MCF 10A (cell line): ENCODE data around the gene PLBD1. TPM values are rescaled to one million over a fixed set of nuclear protein-coding genes. Genes with fewer than 3 reads are reported as not detected.

Source experiments
- BruUV-seq: library from RNA; stranded (reverse); fragments of 400-500 nt; replicated peaks from 2 replicates; lab custom pipeline; 2021; lab: Mats Ljungman, UMichigan
- CTCF ChIA-PET: fragments of 300-600 bp; sonication (Branson Sonifier 250); formaldehyde crosslinking; extraction: SDS; loops from one replicate; lab custom pipeline; 2021; ENCODE audit warnings: antibody characterized with exemption, inconsistent platforms; lab: Yijun Ruan, JAX
- POLR2A ChIA-PET: fragments of 300-600, 350-650 bp; sonication (Branson Sonifier 250); formaldehyde crosslinking; extraction: SDS; loops from one replicate; lab custom pipeline; 2020; ENCODE audit warnings: antibody characterized with exemption, inconsistent platforms; lab: Yijun Ruan, JAX
- DNase-seq: peaks from one replicate; pipeline ENCODE4 v3.0.0-alpha.2; 2018; ENCODE audit not compliant: unreplicated experiment
- H3K27ac Mint-ChIP-seq: one replicate; pipeline ENCODE4 v1.8.0; 2022; ENCODE audit warnings: mild to moderate bottlenecking, low read depth, mixed read lengths; ENCODE audit not compliant: unreplicated experiment
- H3K27me3 Mint-ChIP-seq: one replicate; pipeline ENCODE4 v1.8.0; 2022; ENCODE audit warnings: mixed read lengths; ENCODE audit not compliant: insufficient read depth, unreplicated experiment
- H3K36me3 Mint-ChIP-seq: one replicate; pipeline ENCODE4 v1.8.0; 2022; ENCODE audit warnings: mild to moderate bottlenecking, moderate library complexity, mixed read lengths; ENCODE audit not compliant: insufficient read depth, unreplicated experiment
- H3K4me1 Mint-ChIP-seq: one replicate; pipeline ENCODE4 v1.8.0; 2022; ENCODE audit warnings: mixed read lengths; ENCODE audit not compliant: insufficient read depth, unreplicated experiment
- H3K4me3 Mint-ChIP-seq: one replicate; pipeline ENCODE4 v1.8.0; 2022; ENCODE audit warnings: mild to moderate bottlenecking, moderate library complexity, mixed read lengths; ENCODE audit not compliant: unreplicated experiment
- H3K9me3 Mint-ChIP-seq: one replicate; pipeline ENCODE4 v1.8.0; 2022; ENCODE audit warnings: mixed read lengths; ENCODE audit not compliant: unreplicated experiment
- intact Hi-C: fragments of 100-400 bp; cut with micrococcal nuclease; formaldehyde crosslinking; loops from 2 replicates; pipeline ENCODE4 v1.14.1; 2022
- total RNA-seq: library from RNA; stranded (reverse); gene quantifications from 2 replicates; pipeline ENCODE4 v1.2.3, GENCODE V29; 2022
- TF ChIP-seq, protein P1 (sequence below): fragments of 200-600 bp; IDR thresholded peaks from one replicate; pipeline ENCODE4 v1.8.0; 2022; ENCODE audit warnings: antibody characterized with exemption, mild to moderate bottlenecking; ENCODE audit not compliant: unreplicated experiment

The PLBD1 gene
- total RNA-seq, 1 experiment from 2014 or later, result not detected

DNA sequence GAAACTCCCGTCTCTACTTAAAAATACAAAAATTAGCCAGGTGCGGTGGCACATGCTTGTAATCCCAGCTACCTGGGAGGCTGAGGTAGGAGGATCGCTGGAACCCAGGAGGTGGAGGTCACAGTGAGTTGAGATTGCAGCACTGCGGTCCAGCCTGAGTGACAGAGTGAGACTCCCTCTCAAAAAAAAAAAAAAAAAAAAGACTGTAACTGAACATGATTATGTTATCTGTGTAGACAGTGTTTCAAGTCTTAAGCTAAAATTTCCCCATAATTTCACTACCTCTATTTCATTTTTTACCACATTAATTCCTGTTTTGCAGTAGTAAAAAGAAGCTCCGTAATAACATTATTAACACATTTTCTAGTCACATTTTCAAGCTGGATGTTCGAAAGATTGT, 5.4 kb downstream of the PLBD1 start:
- H3K4me3 Mint-ChIP-seq, result no peak overlapping the region
- TF ChIP-seq, protein P1, sequence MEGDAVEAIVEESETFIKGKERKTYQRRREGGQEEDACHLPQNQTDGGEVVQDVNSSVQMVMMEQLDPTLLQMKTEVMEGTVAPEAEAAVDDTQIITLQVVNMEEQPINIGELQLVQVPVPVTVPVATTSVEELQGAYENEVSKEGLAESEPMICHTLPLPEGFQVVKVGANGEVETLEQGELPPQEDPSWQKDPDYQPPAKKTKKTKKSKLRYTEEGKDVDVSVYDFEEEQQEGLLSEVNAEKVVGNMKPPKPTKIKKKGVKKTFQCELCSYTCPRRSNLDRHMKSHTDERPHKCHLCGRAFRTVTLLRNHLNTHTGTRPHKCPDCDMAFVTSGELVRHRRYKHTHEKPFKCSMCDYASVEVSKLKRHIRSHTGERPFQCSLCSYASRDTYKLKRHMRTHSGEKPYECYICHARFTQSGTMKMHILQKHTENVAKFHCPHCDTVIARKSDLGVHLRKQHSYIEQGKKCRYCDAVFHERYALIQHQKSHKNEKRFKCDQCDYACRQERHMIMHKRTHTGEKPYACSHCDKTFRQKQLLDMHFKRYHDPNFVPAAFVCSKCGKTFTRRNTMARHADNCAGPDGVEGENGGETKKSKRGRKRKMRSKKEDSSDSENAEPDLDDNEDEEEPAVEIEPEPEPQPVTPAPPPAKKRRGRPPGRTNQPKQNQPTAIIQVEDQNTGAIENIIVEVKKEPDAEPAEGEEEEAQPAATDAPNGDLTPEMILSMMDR, result no peak
- ChIA-PET POLR2A (no interaction called here), CTCF (interaction anchor here (0.6 to 0.7 kb wide), 2 partner anchors 376 to 1248 kb away, joined by 3 read pairs; no protein-coding TSS in a partner anchor)
- DNase-seq, result no peak
- H3K27ac Mint-ChIP-seq, result no peak overlapping the region
- H3K9me3 Mint-ChIP-seq, result no peaks in the 10 kb centered on the region
- H3K4me1 Mint-ChIP-seq, result no peaks in the 10 kb centered on the region
- H3K27me3 Mint-ChIP-seq, result no peaks in the 10 kb centered on the region
- intact Hi-C loops, result no loop called here
- no TSS peak for BruUV-seq
- H3K36me3 Mint-ChIP-seq, result no peaks in the 10 kb centered on the region

DNA sequence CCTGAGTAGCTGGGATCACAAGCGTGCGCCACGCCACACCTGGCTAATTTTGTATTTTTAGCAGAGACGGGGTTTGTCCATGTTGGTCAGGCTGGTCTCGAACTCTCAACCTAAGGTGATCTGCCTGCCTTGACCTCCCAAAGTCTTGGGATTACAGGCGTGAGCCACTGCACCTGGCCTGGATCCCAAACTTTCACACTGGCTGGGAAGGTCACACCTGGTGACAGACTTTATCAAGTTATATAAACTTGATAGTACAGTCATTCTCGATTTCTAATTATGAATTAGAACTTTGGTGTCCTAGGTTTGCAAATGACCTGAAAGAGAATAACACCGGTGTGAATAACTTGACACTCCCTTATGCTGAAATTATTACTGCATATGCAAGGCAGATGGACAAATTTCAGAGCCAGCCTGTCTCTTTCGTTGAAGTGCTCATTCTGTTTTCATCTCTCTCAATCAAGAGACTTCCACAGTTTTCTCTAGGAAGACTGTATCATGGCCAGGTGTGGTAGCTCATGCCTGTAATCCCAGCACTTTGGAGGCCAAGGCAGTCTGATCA, 5.9 kb downstream of the PLBD1 start:
- intact Hi-C loops, result no loop called here
- no peaks in the 10 kb centered on the region for H3K9me3 Mint-ChIP-seq
- no TSS peak for BruUV-seq
- H3K4me1 Mint-ChIP-seq, result no peaks in the 10 kb centered on the region
- DNase-seq, result no peak
- POLR2A ChIA-PET, result no interaction called here
- H3K36me3 Mint-ChIP-seq, result no peaks in the 10 kb centered on the region
- CTCF ChIA-PET, result no interaction called here
- no peaks in the 10 kb centered on the region for H3K27me3 Mint-ChIP-seq
- H3K27ac Mint-ChIP-seq, result no peak overlapping the region
- H3K4me3 Mint-ChIP-seq, result no peak overlapping the region
- TF ChIP-seq, protein P1, result no peak

DNA sequence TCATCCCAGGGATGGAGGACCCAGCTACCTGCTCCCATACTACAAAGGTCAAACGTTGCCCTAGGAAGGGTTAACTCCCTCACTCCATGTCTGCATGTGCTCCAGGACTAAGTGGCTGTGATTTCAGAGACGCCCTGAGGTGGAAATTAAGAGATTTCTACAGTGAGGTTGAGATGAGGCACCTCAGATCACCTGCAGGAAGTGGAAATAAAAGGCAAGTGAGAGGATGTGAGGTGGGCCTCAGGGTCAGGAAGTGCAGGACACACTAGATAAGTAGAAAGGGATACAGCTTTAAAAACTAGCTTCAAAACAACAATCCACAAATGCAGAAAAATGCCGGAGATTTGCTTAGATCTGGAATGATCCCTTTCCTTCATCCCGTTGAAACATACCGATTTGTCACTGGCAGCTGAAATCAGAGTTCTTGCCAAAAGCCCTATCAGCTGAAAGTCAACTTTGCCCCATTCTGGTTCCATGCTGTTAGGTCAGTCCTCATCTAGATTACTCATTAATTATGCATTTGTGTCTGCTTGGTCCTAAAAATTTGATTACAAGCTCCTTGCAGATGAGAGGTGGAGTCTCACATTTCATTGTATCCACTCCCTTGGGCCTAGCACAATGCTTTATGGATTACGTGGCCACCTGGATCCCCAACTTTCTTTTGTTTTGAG, 6.6 kb downstream of the PLBD1 start:
- TF ChIP-seq, protein P1, result no peak
- H3K27ac Mint-ChIP-seq, result no peak overlapping the region
- no peak overlapping the region for H3K4me3 Mint-ChIP-seq
- no peaks in the 10 kb centered on the region for H3K36me3 Mint-ChIP-seq
- no TSS peak for BruUV-seq
- ChIA-PET CTCF (interaction anchor here (1.2 kb wide), 1 partner anchor 15 kb away, joined by 3 read pairs; no protein-coding TSS in a partner anchor), POLR2A (no interaction called here)
- H3K4me1 Mint-ChIP-seq, result no peaks in the 10 kb centered on the region
- no peak for DNase-seq
- no peaks in the 10 kb centered on the region for H3K27me3 Mint-ChIP-seq
- no peaks in the 10 kb centered on the region for H3K9me3 Mint-ChIP-seq
- intact Hi-C loops, result no loop called here

DNA sequence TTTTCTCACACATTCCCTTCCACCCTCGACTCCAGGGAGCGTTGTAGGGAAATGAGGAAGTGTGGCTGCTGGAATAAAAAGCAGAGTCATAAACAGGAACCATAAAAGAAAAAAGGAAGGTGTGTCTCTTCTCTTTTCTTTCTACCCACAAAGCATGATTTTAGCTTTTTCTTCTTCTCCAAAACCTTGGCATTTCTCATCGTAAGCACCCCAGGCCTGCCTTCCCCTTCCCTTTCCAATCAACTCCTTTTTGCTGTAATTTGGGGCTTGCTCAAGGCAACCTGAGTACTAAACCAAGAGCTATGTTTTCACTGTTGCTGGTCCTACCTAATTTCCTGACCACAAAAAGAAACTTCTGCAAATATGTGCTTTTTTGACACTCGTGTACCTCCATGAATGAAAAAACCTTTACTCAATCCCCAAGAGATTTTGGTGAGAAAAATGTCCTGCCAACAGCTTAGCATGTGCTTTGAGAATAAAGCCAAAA, 9.2 kb downstream of the PLBD1 start:
- intact Hi-C loops, result no loop called here
- TF ChIP-seq, protein P1, result no peak
- CTCF ChIA-PET, result interaction anchor here (0.6 to 0.7 kb wide), 2 partner anchors 55 to 1656 kb away, joined by 3 to 4 read pairs; no protein-coding TSS in a partner anchor
- Mint-ChIP-seq H3K27me3 (no peaks in the 10 kb centered on the region), H3K27ac (no peak overlapping the region), H3K4me1 (no peaks in the 10 kb centered on the region), H3K4me3 (no peak overlapping the region), H3K36me3 (no peaks in the 10 kb centered on the region), H3K9me3 (no peaks in the 10 kb centered on the region)
- POLR2A ChIA-PET, result interaction anchor here (0.9 kb wide), 1 partner anchor 63 kb away, joined by 3 read pairs; no protein-coding TSS in a partner anchor
- no peak for DNase-seq
- no TSS peak for BruUV-seq
